A549 (cell line): ENCODE data around the gene AREL1.

ENCODE experiments used
- CTCF ChIP-seq: fragments of >200 bp; sonication (Bioruptor Twin); formaldehyde crosslinking; IDR thresholded peaks from 3 replicates; pipeline ENCODE4 v1.5.1; 2016
- JUN ChIP-seq, 2 experiments: fragments of >200 bp; sonication (Bioruptor Twin); formaldehyde crosslinking; IDR thresholded peaks; 2 replicates in 1 of 2; 3 replicates in 1 of 2; pipeline ENCODE4 v1.6.1; 2016 to 2017
- MAX ChIP-seq: IDR thresholded peaks from 2 replicates; pipeline ENCODE4 v1.6.1; 2012
- MYC ChIP-seq: IDR thresholded peaks from 2 replicates; pipeline ENCODE4 v1.6.1; 2012; ENCODE audit warnings: mild to moderate bottlenecking, inconsistent platforms, low read length, improper control_type of control experiment, borderline replicate concordance
- POLR2A ChIP-seq: IDR thresholded peaks from 2 replicates; pipeline ENCODE4 v1.6.1; 2012; ENCODE audit warnings: mild to moderate bottlenecking, low read length
- RFX5 ChIP-seq: fragments of 450-650 bp; IDR thresholded peaks from 2 replicates; pipeline ENCODE4 v1.7.1; 2014; ENCODE audit warnings: antibody characterized with exemption, mild to moderate bottlenecking, moderate library complexity
- SMC3 ChIP-seq: fragments of >200 bp; sonication (Bioruptor Twin); formaldehyde crosslinking; IDR thresholded peaks from 3 replicates; pipeline ENCODE4 v1.6.1; 2018; ENCODE audit warnings: inconsistent platforms
- ZFP36 ChIP-seq: fragments of 450-650 bp; IDR thresholded peaks from 2 replicates; pipeline ENCODE4 v1.6.1; 2014; ENCODE audit warnings: borderline replicate concordance; ENCODE audit not compliant: partially characterized antibody

- TF ChIP-seq CTCF, result no peak
- TF ChIP-seq SMC3, result no peak
- no peak for TF ChIP-seq MYC
- no peak for TF ChIP-seq POLR2A
- TF ChIP-seq ZFP36, result no peak
- no peak; a peak in 2 of 5 replicates for TF ChIP-seq JUN (IDR thresholded peaks at IDR 0.05)
- no peak for TF ChIP-seq MAX
- no peak for TF ChIP-seq RFX5
Measured at GRCh38 chr14:74611650-74612349, 101.1 kb downstream of the AREL1 start, which contains the start of gene LTBP2.
